Measurements from ENCODE around the gene GJA10. TPM values are rescaled to one million over a fixed set of nuclear protein-coding genes. Genes with fewer than 3 reads are reported as not detected.
"Not testable (repeated sequence)": the region's sequence is repeated elsewhere in the genome, so short reads cannot be mapped to it uniquely, and the experiment has no call there.

The GJA10 gene
- total RNA-seq = not detected
- long read RNA-seq = 0 reads

- no peak within 1 kb of the TSS for H3K4me3 ChIP-seq
- DNase-seq (no peak), ATAC-seq (no peak)
- no peaks in the 10 kb centered on the region for H3K4me1 ChIP-seq
- H3K27me3 ChIP-seq = peaks cover 36% of the 10 kb centered on the region
- intact Hi-C loops (cut with DNase I) = no loop called here
- no peak within 1 kb of the TSS for H3K27ac ChIP-seq
- H3K9me3 ChIP-seq = no peaks in the 10 kb centered on the region
- TF ChIP-seq CTCF (IDR thresholded peaks at IDR 0.05) = no peak
- no peaks in the 10 kb centered on the region for H3K36me3 ChIP-seq
Observed at GRCh38 chr6:89894169-89894568, at the start of gene GJA10. Gene GJA10 (plus strand): TSS chr6:89894469. CDS start chr6:89894469, 0 bp downstream.

- intact Hi-C loops (cut with DNase I); DNase-seq; H3K4me1 ChIP-seq; ATAC-seq; H3K9me3 ChIP-seq; H3K4me3 ChIP-seq; H3K27me3 ChIP-seq; H3K27ac ChIP-seq: not testable (repeated sequence)
- H3K36me3 ChIP-seq = peaks cover 12% of the 10 kb centered on the region
Observed at GRCh38 chr6:89847513-89847912, 46.8 kb upstream of the GJA10 start.

- no peaks in the 10 kb centered on the region for H3K27me3 ChIP-seq
- TF ChIP-seq CTCF (IDR thresholded peaks at IDR 0.05) = no peak
- no peak overlapping the region for H3K27ac ChIP-seq
- no peaks in the 10 kb centered on the region for H3K9me3 ChIP-seq
- ATAC-seq (no peak), DNase-seq (no peak)
- intact Hi-C loops (cut with DNase I) = no loop called here
- H3K4me1 ChIP-seq = no peaks in the 10 kb centered on the region
- H3K36me3 ChIP-seq = peaks cover 58% of the 10 kb centered on the region
- H3K4me3 ChIP-seq = no peak overlapping the region
Observed at GRCh38 chr6:89853068-89853467, 41.2 kb upstream of the GJA10 start.

GRCh38 chr6:89858041-89858440 is 36.2 kb upstream of the GJA10 start:
- DNase-seq = no peak
- TF ChIP-seq CTCF (IDR thresholded peaks at IDR 0.05) = no peak
- no peak overlapping the region for H3K27ac ChIP-seq
- H3K27me3 ChIP-seq = no peaks in the 10 kb centered on the region
- H3K9me3 ChIP-seq = no peaks in the 10 kb centered on the region
- H3K36me3 ChIP-seq = peaks cover 93% of the 10 kb centered on the region
- no peak for ATAC-seq
- intact Hi-C loops (cut with DNase I) = no loop called here
- H3K4me3 ChIP-seq = no peak overlapping the region
- H3K4me1 ChIP-seq = no peaks in the 10 kb centered on the region

GRCh38 chr6:89859744-89860143 is 34.5 kb upstream of the GJA10 start:
- ATAC-seq (no peak), DNase-seq (no peak)
- Histone ChIP-seq H3K9me3 (no peaks in the 10 kb centered on the region), H3K4me3 (no peak overlapping the region), H3K27me3 (no peaks in the 10 kb centered on the region), H3K36me3 (peaks cover 89% of the 10 kb centered on the region), H3K4me1 (no peaks in the 10 kb centered on the region), H3K27ac (no peak overlapping the region)
- intact Hi-C loops (cut with DNase I) = no loop called here
- TF ChIP-seq CTCF (IDR thresholded peaks at IDR 0.05) = no peak

- no peaks in the 10 kb centered on the region for H3K9me3 ChIP-seq
- intact Hi-C loops (cut with DNase I) = no loop called here
Observed at GRCh38 chr6:89862273-89862672, 32.0 kb upstream of the GJA10 start.

More at GRCh38 chr6:89862273-89862672, 32.0 kb upstream of the GJA10 start:
- Histone ChIP-seq H3K27me3 (no peaks in the 10 kb centered on the region), H3K4me3 (no peak overlapping the region), H3K27ac (no peak overlapping the region), H3K4me1 (no peaks in the 10 kb centered on the region), H3K36me3 (peaks cover 88% of the 10 kb centered on the region)
- TF ChIP-seq CTCF (IDR thresholded peaks at IDR 0.05) = no peak
- DNase-seq (no peak), ATAC-seq (no peak)

Measured in upper lobe of right lung (tissue), 1 donor.